GM12874 (cell line): ENCODE data around the gene RNF114.

ENCODE experiments used
- CTCF ChIP-seq: IDR thresholded peaks from 2 replicates; pipeline ENCODE4 v1.5.1; 2011; ENCODE audit warnings: low read depth, mild to moderate bottlenecking, control low read depth, low read length, moderate library complexity; ENCODE audit not compliant: insufficient read depth

The RNF114 gene

GRCh38 chr20:49955167-49955566, 19.0 kb downstream of the RNF114 start:
- TF ChIP-seq CTCF, result no peak

DNA sequence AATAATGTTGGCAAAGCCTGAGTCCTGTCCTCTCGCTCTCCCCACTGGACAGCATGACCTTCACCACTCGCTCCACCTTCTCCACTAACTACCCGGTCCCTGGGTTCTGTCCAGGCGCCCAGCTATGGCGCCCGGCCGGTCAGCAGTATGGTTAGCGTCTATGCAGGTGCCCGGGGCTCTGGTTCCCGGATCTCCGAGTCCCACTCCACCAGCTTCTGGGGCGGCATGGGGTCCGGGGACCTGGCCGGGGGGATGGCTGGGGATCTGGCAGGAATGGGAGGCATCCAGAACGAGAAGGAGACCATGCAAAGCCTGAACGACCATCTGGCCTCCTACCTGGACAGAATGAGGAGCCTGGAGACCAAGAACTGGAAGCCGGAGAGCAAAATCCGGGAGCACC, 20.5 kb downstream of the RNF114 start:
- no peak for TF ChIP-seq CTCF

DNA sequence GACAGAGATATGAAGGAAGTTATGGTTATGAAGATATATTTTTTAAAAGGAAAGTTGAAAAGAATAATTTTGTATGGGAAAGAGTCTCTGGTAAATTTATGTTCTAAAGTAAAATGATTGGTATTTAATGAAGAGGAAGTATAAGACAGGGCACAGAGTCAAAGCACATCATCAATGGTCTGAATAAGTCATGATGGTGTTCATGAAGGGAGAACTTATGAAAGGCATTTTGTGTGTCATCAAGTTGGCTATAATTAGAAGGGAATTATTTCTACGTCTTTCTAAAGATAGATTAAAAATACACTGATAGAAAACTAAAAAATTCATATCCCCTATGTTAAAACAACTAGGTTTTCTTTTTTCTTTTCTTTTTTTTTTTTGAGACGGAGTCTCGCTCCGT, 25.2 kb downstream of the RNF114 start:
- TF ChIP-seq CTCF, result no peak

GRCh38 chr20:49964964-49965780, 29.0 kb downstream of the RNF114 start:
- peak; percentile 73 for TF ChIP-seq CTCF

- TF ChIP-seq CTCF, result no peak
These were observed 29.6 kb downstream of the RNF114 start for GRCh38 chr20:49965781-49966305.

- no peak for TF ChIP-seq CTCF
These were observed 30.7 kb downstream of the RNF114 start for GRCh38 chr20:49966861-49967260.

DNA sequence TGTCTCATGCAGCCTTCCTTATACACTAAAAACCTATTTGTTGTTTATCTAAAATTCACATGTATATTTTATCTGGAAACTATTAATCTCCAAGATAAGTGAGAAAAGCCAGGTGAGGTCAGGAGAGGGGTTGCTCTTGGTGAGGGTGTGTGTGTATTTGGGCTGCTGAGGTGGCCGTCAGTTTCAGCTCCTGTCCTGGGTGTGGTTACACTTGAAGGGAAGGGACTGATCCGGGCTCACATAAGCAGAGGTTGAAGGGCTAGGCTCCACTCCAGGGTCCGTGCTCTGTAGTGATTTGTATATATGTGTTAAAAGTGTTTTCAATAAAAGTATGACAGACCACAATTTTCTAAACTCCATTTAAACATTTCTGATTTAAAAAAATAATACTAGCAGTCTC, 33.0 kb downstream of the RNF114 start:
- TF ChIP-seq CTCF, result no peak
